Aorta (tissue), 5 donors: ENCODE results near the gene PLCB2. TPM values are rescaled to one million over a fixed set of nuclear protein-coding genes. Genes with fewer than 3 reads are reported as not detected.
A peak's percentile ranks its signal among the peaks of the same experiment; 100 is the strongest.

Experiments used
- ATAC-seq: fragments of 200-7000 bp; cut with Tn5 transposase; one replicate; pipeline ENCODE4 v1.9.1; 2022; ENCODE audit warnings: moderate library complexity; ENCODE audit not compliant: low FRiP score
- DNase-seq, 2 donors: peaks; one replicate each; pipeline ENCODE4 v3.0.0-alpha.2; 2020
- H3K27ac ChIP-seq, 2 donors: one replicate each; pipeline ENCODE4 v1.5.1; 2013; ENCODE audit warnings: low read length in 2 of 2, mild to moderate bottlenecking in 2 of 2, moderate library complexity in 2 of 2, control low read depth in 1 of 2, inconsistent platforms in 1 of 2, low read depth in 1 of 2
- H3K27me3 ChIP-seq, 2 donors: one replicate each; pipeline ENCODE4 v1.6.1; 2013; ENCODE audit warnings: control low read depth in 1 of 2, low read length in 1 of 2, mild to moderate bottlenecking in 1 of 2, moderate library complexity in 1 of 2; ENCODE audit not compliant: insufficient read depth in 2 of 2, control insufficient read depth in 1 of 2
- H3K36me3 ChIP-seq, 2 donors: one replicate each; pipeline ENCODE4 v1.6.1; 2013; ENCODE audit warnings: control low read depth in 1 of 2, low read length in 1 of 2, mild to moderate bottlenecking in 1 of 2; ENCODE audit not compliant: insufficient read depth in 2 of 2, control insufficient read depth in 1 of 2
- H3K4me1 ChIP-seq, 2 donors: one replicate each; pipeline ENCODE4 v1.6.1; 2013; ENCODE audit warnings: low read length in 2 of 2, control low read depth in 1 of 2, mild to moderate bottlenecking in 1 of 2, moderate library complexity in 1 of 2; ENCODE audit not compliant: insufficient read depth in 2 of 2, control insufficient read depth in 1 of 2
- H3K4me3 ChIP-seq, 2 donors: one replicate each; pipeline ENCODE4 v1.5.1; 2013; ENCODE audit warnings: low read length in 2 of 2, control low read depth in 1 of 2, mild to moderate bottlenecking in 1 of 2
- H3K9me3 ChIP-seq: one replicate; pipeline ENCODE4 v1.6.1; 2013; ENCODE audit warnings: mild to moderate bottlenecking, low read length; ENCODE audit not compliant: control insufficient read depth
- WGBS, 2 donors: extraction: QIAGEN DNeasy Blood & Tissue Kit; methylation state at CpG; one replicate each; pipeline ENCODE4 v1.1.7; 2013; 5-methylcytosine and 5-hydroxymethylcytosine counted together
- intact Hi-C, 2 donors: fragments of 100-400 bp; cut with DNase I; formaldehyde crosslinking; loops; one replicate each; pipeline versions ENCODE4 v1.14.2 to v1.15.0; 2022
- polyA plus RNA-seq, 2 donors: library from polyadenylated mRNA; stranded (reverse); fragments of 200-250 nt; gene quantifications; one replicate each; pipeline ENCODE4 v1.2.3, GENCODE V29; 2013
- total RNA-seq, 2 donors: library from RNA; stranded (reverse); fragmentation: NEBNext Ultra II Directional; extraction: Animal tissue kit (Norgen Biotek cat#: 25700); gene quantifications; one replicate each; pipeline ENCODE4 v1.2.1, GENCODE V29; 2021
- donor health status: healthy with polysubstance abuse.
- donor health status: Bipolar disorder and iron deficiency.
- donor health status: DM: no; HTN: no; CAD: no.
- donor health status: DM: no; HTN: no; CAD: no.
- donor health status: DM: yes; HTN: yes; CAD: no.

Gene PLCB2
- total and polyA plus RNA-seq, 4 donors: 5.8 to 55.8 (median 15.4) TPM

DNA sequence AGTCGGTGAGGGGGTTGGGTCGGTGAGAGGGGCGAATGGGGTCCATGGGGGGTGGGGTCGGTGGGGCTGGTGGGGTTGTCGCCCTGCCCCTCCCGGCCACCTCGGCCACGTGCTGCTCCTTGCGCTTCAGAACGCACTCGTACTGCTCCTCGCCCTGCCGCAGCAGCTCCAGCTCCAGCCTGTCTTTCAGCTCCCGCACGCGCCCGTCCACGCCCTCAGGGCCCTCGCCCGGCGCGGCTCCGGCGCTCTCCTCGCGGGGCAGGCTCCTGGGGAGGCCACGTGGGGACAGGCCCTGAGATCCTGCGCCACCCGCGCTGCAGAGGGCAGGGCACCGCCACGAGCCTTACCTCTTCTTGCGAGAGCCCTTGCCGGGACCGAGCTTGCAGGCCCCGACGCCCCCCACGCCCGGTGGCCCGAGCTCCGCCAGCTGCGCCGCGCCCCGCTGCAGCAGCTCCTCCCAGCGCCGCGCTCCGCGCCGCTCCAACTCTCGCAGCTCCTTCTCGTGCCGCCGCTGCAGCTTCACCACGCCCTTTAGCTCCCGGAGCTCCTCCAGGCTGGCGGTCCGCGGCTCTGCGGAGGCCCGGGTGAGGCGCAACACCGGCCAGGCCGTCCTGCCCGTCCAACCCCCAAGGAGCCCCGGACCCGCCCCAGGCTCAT is 16.7 kb downstream of the PLCB2 start:
- intact Hi-C loops: no loop called here
- Histone ChIP-seq H3K27me3 (no peaks in the 10 kb centered on the region), H3K4me1 (no peaks in the 10 kb centered on the region), H3K36me3 (no peaks in the 10 kb centered on the region), H3K4me3 (no peak overlapping the region), H3K27ac (no peak overlapping the region), H3K9me3 (no peaks in the 10 kb centered on the region)
- no peak for DNase-seq
- peak; percentile 62 for ATAC-seq
- 4 to 8% methylated on average over 61 to 68 of the region's 68 CpGs for WGBS, 2 donors

DNA sequence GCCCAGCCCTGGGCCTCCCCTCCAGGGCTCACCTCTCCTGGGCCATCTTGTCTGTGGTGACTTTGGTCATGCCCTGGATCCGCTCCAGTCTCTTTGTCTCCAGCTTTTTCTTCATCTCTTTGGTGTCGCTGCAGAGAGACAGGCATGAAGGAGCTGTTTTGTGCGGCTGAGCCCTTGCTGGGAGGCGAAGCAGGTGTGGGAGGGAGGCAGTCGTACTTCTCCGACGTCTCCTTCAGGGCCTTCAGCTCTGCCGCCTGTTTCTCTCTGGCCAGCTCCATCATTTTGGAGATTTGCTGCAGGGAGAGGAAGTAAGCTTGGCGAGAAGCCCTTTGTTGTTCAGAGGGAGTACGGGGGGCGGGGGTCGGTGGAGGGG is 17.2 kb downstream of the PLCB2 start:
- H3K4me1 ChIP-seq: no peaks in the 10 kb centered on the region
- ATAC-seq: no peak

DNA sequence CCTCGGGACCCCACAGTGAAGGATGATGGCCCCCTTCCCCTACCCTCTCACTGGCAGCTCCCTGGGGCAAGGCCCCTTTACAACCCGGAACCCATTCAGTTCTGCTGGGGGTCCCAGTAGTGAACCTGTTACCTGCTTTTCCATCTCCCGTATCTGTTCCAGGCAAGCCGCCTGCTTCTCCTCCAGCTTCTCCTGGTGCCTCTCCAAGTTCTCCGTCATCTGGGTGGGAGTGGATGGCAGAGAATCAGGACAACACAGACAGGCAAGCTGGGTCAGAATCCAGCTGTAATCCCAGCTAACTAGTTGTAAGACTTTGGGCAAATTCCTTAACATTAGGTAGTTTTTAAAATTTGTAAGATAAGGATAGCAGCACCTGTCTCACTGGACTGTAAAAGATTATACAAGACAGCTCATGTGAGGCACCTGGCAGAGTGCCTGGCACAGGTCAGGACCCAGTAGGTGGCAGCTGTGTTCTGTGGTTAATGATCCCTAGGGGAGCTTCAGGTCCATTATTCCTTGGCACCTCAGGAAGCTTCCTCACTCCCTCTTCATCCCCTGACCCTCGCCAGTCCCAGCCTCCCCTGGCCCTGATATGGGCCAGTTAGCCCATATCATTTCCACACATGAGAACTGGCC is 18.5 kb downstream of the PLCB2 start:
- no peaks in the 10 kb centered on the region for H3K36me3 ChIP-seq
- ATAC-seq (no peak), DNase-seq (no peak)
- no peaks in the 10 kb centered on the region for H3K9me3 ChIP-seq
- WGBS, 2 donors: 74 to 84% methylated on average over 6 of the region's 6 CpGs
- no peak overlapping the region for H3K27ac ChIP-seq
- intact Hi-C loops: no loop called here
- H3K4me3 ChIP-seq: no peak overlapping the region
- H3K4me1 ChIP-seq: no peaks in the 10 kb centered on the region
- H3K27me3 ChIP-seq: no peaks in the 10 kb centered on the region

More for the DNA sequence above, 17.2 kb downstream of the PLCB2 start:
- no peaks in the 10 kb centered on the region for H3K27me3 ChIP-seq
- H3K27ac ChIP-seq: no peak overlapping the region
- DNase-seq: no peak
- WGBS, 2 donors: 31 to 36% methylated on average over 9 to 12 of the region's 12 CpGs
- H3K4me3 ChIP-seq: no peak overlapping the region
- H3K9me3 ChIP-seq: no peaks in the 10 kb centered on the region
- intact Hi-C loops: no loop called here
- no peaks in the 10 kb centered on the region for H3K36me3 ChIP-seq

DNA sequence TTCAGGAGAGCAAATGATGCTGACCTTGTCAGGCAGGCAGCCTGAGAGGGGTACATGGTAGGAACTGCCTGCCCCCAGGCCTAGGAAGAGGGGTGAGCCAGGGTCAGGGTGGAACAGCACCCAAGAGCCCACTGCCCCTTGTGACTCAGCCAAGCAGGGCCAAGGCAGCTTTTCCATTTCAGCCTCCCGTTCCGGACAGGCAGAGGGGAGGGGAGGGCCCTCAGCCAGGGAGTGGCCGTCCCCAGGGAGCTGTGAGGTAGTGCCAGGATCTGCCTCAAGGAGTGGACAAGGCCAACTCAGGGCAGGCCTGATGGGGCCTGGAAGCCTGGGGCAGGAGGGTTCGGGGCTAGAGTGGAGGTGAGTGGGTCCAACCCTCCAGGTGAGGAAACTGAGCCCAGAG is 19.8 kb downstream of the PLCB2 start:
- no peaks in the 10 kb centered on the region for H3K27me3 ChIP-seq
- DNase-seq: no peak
- no peak overlapping the region for H3K27ac ChIP-seq
- intact Hi-C loops: no loop called here
- H3K9me3 ChIP-seq: no peaks in the 10 kb centered on the region
- H3K36me3 ChIP-seq: no peaks in the 10 kb centered on the region
- no peaks in the 10 kb centered on the region for H3K4me1 ChIP-seq
- H3K4me3 ChIP-seq: no peak overlapping the region
- no peak for ATAC-seq
- WGBS, 2 donors: 55 to 80% methylated on average over 4 of the region's 4 CpGs

DNA sequence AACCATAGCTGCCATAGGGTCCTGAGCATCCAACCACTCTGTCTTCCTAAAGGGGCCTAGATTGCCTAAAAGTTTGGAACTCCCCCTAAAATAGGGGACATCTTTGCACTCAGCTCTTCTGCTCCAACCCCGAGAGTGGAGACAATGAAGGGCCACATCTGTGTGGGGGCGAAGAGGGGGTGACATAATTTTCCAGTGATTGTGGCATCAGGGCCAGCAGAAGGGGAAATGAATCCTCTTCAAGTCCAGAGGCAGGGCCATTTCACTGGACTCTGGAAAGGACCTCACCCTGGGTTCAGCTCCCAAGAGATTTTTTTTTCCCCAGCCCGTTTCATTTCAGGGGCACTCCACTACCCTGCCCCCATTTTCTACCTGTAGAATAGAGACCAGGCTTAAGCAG is 20.2 kb downstream of the PLCB2 start:
- no peaks in the 10 kb centered on the region for H3K27me3 ChIP-seq
- ATAC-seq (no peak), DNase-seq (no peak)
- WGBS, 2 donors: 95 to 96% methylated on average over 3 of the region's 3 CpGs
- no peaks in the 10 kb centered on the region for H3K4me1 ChIP-seq
- no peaks in the 10 kb centered on the region for H3K36me3 ChIP-seq
- H3K27ac ChIP-seq: no peak overlapping the region
- intact Hi-C loops: no loop called here
- no peaks in the 10 kb centered on the region for H3K9me3 ChIP-seq
- no peak overlapping the region for H3K4me3 ChIP-seq

DNA sequence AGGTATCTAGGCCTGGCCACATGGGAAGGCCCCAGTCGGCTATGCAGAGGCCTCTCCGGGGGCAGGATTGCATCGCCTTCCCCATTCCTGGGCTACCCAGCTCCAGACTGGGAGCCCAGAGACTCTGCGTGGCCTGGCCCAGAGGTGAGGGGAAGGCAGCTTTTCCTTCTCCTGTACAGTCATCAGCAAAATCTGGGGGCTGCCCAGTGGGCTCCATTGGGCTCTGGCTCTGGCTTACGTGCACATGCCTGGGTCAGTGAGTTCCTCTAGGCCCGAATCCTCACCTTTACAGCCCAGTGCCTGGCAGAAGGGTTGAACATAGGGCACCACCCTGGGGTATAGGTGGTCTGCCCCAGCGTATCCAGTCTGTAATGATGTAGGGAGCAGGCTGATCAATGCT is 20.9 kb downstream of the PLCB2 start:
- intact Hi-C loops: no loop called here
- no peak for ATAC-seq
- WGBS, 2 donors: 81 to 82% methylated on average over 7 of the region's 7 CpGs

DNA sequence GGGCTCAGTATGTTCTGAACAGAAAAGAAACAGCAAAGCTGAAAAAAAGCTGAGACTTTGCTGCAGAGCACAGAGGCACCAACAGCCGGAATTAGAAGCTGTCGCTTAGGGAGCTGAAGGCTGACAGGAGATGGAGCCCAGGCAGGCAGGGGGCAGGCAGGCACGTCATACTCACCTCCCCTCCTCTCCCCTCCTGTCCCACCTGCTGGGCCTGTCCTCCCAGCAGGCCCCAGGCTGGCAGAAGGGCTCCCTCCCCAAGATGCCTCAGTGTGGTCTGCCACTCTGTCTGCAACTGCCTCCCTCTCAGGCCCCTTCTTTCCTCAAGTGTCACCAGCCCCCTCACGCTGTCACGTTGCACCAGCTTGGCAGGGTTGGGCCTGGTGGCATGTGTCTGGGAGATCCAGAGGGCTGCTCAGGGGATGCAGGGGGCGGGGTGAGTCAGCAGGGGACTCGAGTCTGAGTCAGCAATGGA is 21.6 kb downstream of the PLCB2 start:
- whole genome bisulfite sequencing, 2 donors: 85% methylated on average over 7 of the region's 7 CpGs
- no peak for DNase-seq
- Histone ChIP-seq H3K27ac (no peak overlapping the region), H3K4me1 (no peaks in the 10 kb centered on the region), H3K27me3 (no peaks in the 10 kb centered on the region), H3K9me3 (no peaks in the 10 kb centered on the region), H3K36me3 (no peaks in the 10 kb centered on the region), H3K4me3 (no peak overlapping the region)
- intact Hi-C loops: no loop called here
- ATAC-seq: no peak

More for the DNA sequence above, 20.9 kb downstream of the PLCB2 start:
- no peaks in the 10 kb centered on the region for H3K36me3 ChIP-seq
- H3K27ac ChIP-seq: no peak overlapping the region
- DNase-seq: no peak
- no peak overlapping the region for H3K4me3 ChIP-seq
- no peaks in the 10 kb centered on the region for H3K27me3 ChIP-seq
- no peaks in the 10 kb centered on the region for H3K9me3 ChIP-seq
- no peaks in the 10 kb centered on the region for H3K4me1 ChIP-seq

DNA sequence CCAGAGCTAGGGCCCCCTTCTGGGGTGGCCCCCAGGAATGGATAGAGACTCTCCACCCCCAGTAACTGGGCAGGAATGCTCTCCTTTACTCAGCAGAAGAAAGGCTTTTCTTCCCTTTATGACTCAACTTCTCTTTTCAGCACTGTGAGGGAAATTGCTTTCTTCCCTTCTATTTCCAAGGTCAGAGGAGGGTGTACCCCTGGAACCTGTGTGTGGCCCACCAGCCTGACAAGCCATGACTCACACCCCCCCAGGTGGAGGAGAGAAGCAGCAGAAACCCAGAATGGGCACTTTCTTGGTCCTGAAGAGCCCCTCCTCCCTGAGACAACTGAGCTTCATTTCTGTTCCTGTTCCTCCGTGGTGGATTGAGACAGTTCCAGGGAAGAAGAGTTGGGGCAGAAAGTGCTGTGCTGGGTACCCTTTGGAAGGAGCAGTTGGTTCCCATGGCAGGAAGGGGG is 22.2 kb downstream of the PLCB2 start:
- no peak for DNase-seq
- intact Hi-C loops: no loop called here
- no peaks in the 10 kb centered on the region for H3K27me3 ChIP-seq
- no peak for ATAC-seq
- no peaks in the 10 kb centered on the region for H3K36me3 ChIP-seq
- H3K27ac ChIP-seq: no peak overlapping the region
- WGBS, 2 donors: 64 to 65% methylated on average over 1 of the region's 1 CpG
- H3K9me3 ChIP-seq: no peaks in the 10 kb centered on the region
- no peaks in the 10 kb centered on the region for H3K4me1 ChIP-seq
- H3K4me3 ChIP-seq: no peak overlapping the region

DNA sequence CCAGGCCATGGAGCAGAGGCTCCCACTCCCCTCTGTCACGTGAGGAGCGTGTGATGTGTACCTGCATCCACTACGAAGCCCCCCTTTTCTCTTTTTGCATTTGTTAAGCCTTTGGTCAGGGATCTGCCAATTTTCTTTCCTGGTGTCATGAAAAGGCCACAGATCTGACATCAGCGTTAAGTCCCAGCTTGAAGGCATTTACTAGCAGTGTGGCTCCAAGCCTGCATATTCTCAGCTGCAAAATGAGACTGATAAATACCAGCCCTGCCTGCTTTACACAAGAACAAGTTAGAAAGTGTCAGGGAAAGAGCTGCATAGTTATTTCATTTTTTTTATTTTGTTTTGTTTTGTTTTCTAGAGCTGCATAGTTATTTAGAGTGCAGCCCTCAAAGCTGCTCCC is 22.6 kb downstream of the PLCB2 start:
- H3K4me1 ChIP-seq: no peaks in the 10 kb centered on the region
- WGBS, 2 donors: 74 to 80% methylated on average over 4 of the region's 4 CpGs
- H3K4me3 ChIP-seq: no peak overlapping the region
- no peaks in the 10 kb centered on the region for H3K36me3 ChIP-seq
- H3K9me3 ChIP-seq: no peaks in the 10 kb centered on the region
- no peak for ATAC-seq
- no peak for DNase-seq
- intact Hi-C loops: no loop called here
- no peaks in the 10 kb centered on the region for H3K27me3 ChIP-seq
- H3K27ac ChIP-seq: no peak overlapping the region
